IMR-90 (cell line): ENCODE data around the gene GPR32.

Experiments
- CEBPB ChIP-seq: IDR thresholded peaks from 2 replicates; pipeline ENCODE4 v1.6.1; 2012; ENCODE audit warnings: low read depth, low read length, improper control_type of control experiment
- CTCF ChIP-seq: conservative IDR thresholded peaks from 2 replicates; pipeline ENCODE4 v1.5.1; 2012; ENCODE audit warnings: mild to moderate bottlenecking, low read depth, low read length, improper control_type of control experiment
- TF ChIP-seq, protein P1 (sequence below): fragments of 150-350 bp; IDR thresholded peaks from 2 replicates; pipeline ENCODE4 v1.6.1; 2016; ENCODE audit warnings: low read depth, mild to moderate bottlenecking, low read length, moderate library complexity, borderline replicate concordance

DNA sequence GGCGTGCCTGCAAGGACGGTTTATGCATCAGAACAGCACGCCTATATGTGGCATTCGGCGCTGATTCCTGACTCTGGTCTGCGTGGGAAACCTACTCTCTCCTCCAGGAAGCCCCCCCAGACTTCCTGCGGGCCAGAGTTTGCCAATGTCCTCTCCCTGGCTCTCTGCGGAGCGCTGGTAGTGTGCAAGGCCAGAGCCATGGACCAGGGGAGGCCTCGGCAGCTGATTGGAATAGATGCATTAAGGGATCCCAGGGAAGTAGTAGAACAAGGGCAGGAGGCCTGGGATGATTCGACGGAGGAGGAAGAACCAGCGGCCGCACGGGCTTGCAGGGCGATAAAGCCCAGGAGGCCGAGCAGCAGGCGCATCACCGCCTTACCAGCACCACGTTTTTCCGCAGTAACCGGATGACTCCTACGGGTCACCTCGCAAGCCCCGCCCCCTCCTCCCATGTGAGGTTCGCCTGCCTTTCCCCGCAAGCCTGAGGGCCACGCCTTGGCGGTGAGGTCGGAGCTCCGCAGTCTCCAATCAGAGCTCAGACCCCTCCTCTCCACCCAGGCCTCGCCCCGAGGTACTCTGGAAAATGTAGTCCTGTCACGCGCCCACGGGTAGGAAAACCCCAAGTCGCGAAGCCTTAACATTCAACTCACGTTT is 42.1 kb upstream of the GPR32 start:
- TF ChIP-seq CEBPB (no peak), CTCF (no peak)
- TF ChIP-seq, protein P1, sequence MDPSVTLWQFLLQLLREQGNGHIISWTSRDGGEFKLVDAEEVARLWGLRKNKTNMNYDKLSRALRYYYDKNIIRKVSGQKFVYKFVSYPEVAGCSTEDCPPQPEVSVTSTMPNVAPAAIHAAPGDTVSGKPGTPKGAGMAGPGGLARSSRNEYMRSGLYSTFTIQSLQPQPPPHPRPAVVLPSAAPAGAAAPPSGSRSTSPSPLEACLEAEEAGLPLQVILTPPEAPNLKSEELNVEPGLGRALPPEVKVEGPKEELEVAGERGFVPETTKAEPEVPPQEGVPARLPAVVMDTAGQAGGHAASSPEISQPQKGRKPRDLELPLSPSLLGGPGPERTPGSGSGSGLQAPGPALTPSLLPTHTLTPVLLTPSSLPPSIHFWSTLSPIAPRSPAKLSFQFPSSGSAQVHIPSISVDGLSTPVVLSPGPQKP, result no peak
